Thoracic aorta (tissue), 2 donors: ENCODE data around the gene PTPN22. TPM values are rescaled to one million over a fixed set of nuclear protein-coding genes. Genes with fewer than 3 reads are reported as not detected.

ENCODE experiments used
- ATAC-seq: fragments of 150-250 bp; one replicate; pipeline ENCODE4 v1.8.0; 2017; ENCODE audit warnings: low read depth; ENCODE audit not compliant: insufficient number of reproducible peaks, low FRiP score
- DNase-seq: peaks from one replicate; pipeline ENCODE4 v3.0.0-alpha.2; 2020; ENCODE audit warnings: low spot score
- H3K27ac ChIP-seq, 2 donors: fragments of 200-600 bp; sonication (generic); 1 replicate in 1 of 2; 2 replicates in 1 of 2; pipeline ENCODE4 v1.5.1; 2016; ENCODE audit warnings: mild to moderate bottlenecking in 2 of 2, moderate library complexity in 2 of 2
- H3K27me3 ChIP-seq: fragments of 200-600 bp; sonication (generic); replicated peaks from 2 replicates; pipeline ENCODE4 v1.6.0; 2016; ENCODE audit warnings: mild to moderate bottlenecking; ENCODE audit not compliant: insufficient read depth
- H3K36me3 ChIP-seq: fragments of 200-600 bp; sonication (generic); one replicate; pipeline ENCODE4 v1.5.1; 2016
- H3K4me1 ChIP-seq, 2 donors: fragments of 200-600 bp; sonication (generic); 1 replicate in 1 of 2; 2 replicates in 1 of 2; pipeline versions ENCODE4 v1.5.1 to v1.6.0; 2016; ENCODE audit warnings: low read depth in 2 of 2, mild to moderate bottlenecking in 1 of 2; ENCODE audit not compliant: control insufficient read depth in 1 of 2
- H3K4me3 ChIP-seq: fragments of 200-600 bp; sonication (generic); 2 replicates; pipeline ENCODE4 v1.5.1; 2016; ENCODE audit warnings: mild to moderate bottlenecking
- H3K9me3 ChIP-seq: fragments of 200-600 bp; sonication (generic); 2 replicates; pipeline ENCODE4 v1.5.1; 2016
- total RNA-seq, 2 donors: library from RNA; depleted of rRNA; stranded (reverse); fragments of >200 nt; gene quantifications; one replicate each; pipeline versions ENCODE4 v1.1.0 to v1.2.3, GENCODE V29; 2016
- TF ChIP-seq, protein P1 (sequence below): fragments of 200-600 bp; sonication (generic); IDR thresholded peaks from one replicate; pipeline ENCODE4 v1.5.1; 2019; ENCODE audit warnings: antibody characterized with exemption

PTPN22 gene
- total RNA-seq, 2 donors from 2014 or later = 6.6 to 8.1 TPM

- TF ChIP-seq, protein P1, sequence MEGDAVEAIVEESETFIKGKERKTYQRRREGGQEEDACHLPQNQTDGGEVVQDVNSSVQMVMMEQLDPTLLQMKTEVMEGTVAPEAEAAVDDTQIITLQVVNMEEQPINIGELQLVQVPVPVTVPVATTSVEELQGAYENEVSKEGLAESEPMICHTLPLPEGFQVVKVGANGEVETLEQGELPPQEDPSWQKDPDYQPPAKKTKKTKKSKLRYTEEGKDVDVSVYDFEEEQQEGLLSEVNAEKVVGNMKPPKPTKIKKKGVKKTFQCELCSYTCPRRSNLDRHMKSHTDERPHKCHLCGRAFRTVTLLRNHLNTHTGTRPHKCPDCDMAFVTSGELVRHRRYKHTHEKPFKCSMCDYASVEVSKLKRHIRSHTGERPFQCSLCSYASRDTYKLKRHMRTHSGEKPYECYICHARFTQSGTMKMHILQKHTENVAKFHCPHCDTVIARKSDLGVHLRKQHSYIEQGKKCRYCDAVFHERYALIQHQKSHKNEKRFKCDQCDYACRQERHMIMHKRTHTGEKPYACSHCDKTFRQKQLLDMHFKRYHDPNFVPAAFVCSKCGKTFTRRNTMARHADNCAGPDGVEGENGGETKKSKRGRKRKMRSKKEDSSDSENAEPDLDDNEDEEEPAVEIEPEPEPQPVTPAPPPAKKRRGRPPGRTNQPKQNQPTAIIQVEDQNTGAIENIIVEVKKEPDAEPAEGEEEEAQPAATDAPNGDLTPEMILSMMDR = no peak
- Histone ChIP-seq H3K9me3 (no peaks in the 10 kb centered on the region), H3K4me3 (no peak overlapping the region), H3K36me3 (no peaks in the 10 kb centered on the region), H3K27me3 (no peaks in the 10 kb centered on the region), H3K27ac (no peak overlapping the region), H3K4me1 (peaks cover 52 to 54% of the 10 kb centered on the region in 2 donors)
- ATAC-seq (no peak), DNase-seq (no peak)
Measured at GRCh38 chr1:113805639-113806038, 65.9 kb downstream of the PTPN22 start.

DNA sequence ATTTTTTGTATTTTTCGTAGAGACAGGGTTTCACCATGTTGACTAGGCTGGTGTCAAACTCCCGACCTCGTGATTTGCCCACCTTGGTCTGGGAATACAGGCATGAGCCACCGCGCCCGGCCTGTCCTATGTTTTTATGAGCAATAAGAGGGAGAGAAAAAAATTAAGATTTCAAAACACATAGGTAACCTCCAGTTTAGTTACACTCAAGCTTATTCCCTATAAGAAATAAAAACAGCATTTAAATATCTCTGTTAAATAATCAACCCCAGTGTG lies 66.3 kb downstream of the PTPN22 start:
- TF ChIP-seq, protein P1 = no peak
- Histone ChIP-seq H3K27me3 (no peaks in the 10 kb centered on the region), H3K4me3 (peak overlapping the region; percentile 0), H3K27ac (no peak overlapping the region), H3K36me3 (no peaks in the 10 kb centered on the region), H3K4me1 (peaks cover 48 to 57% of the 10 kb centered on the region in 2 donors), H3K9me3 (no peaks in the 10 kb centered on the region)
- no peak for ATAC-seq
- DNase-seq = no peak

- Histone ChIP-seq H3K27ac (no peak overlapping the region), H3K36me3 (no peaks in the 10 kb centered on the region), H3K9me3 (no peaks in the 10 kb centered on the region), H3K4me3 (peak overlapping the region; percentile 0), H3K27me3 (no peaks in the 10 kb centered on the region), H3K4me1 (peaks cover 47 to 57% of the 10 kb centered on the region in 2 donors)
- TF ChIP-seq, protein P1 = no peak
- DNase-seq (no peak), ATAC-seq (peak; percentile 65)
Measured at GRCh38 chr1:113804421-113805255, 66.9 kb downstream of the PTPN22 start.

- no peaks in the 10 kb centered on the region for H3K27me3 ChIP-seq
- peaks cover 39 to 60% of the 10 kb centered on the region in 2 donors for H3K4me1 ChIP-seq
- DNase-seq (no peak), ATAC-seq (no peak)
- H3K27ac ChIP-seq = no peak overlapping the region
- peaks cover 2% of the 10 kb centered on the region for H3K36me3 ChIP-seq
- H3K9me3 ChIP-seq = no peaks in the 10 kb centered on the region
- no peak overlapping the region for H3K4me3 ChIP-seq
- TF ChIP-seq, protein P1 = no peak
Measured at GRCh38 chr1:113802367-113803007, 69.0 kb downstream of the PTPN22 start.

DNA sequence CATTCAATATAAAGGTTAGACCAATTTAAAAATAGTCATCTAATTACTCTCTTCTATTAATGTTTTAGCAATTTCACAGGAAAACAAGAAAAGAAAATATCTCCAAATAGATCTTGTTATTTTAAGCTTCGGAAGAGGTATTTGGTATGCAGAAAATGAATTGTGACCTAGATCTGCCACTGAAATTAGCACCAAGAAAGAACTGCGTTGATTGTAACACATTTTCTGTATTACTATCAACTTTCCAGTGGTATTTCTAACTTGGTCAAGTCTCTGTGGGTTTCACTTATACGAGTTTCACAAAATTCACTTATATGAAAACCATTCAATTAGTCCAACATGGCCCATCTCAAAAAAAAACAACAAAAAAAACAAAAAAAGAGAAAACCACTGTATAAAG lies 71.0 kb downstream of the PTPN22 start:
- Histone ChIP-seq H3K36me3 (peaks cover 6% of the 10 kb centered on the region), H3K27me3 (no peaks in the 10 kb centered on the region), H3K27ac (no peak overlapping the region), H3K9me3 (no peaks in the 10 kb centered on the region), H3K4me1 (peaks cover 39 to 65% of the 10 kb centered on the region in 2 donors), H3K4me3 (peak overlapping the region; percentile 20)
- TF ChIP-seq, protein P1 = no peak
- no peak for ATAC-seq
- no peak for DNase-seq
